NCI-H1436 (cell line): Measurements from ENCODE around the gene RAB19.
A peak's percentile ranks its signal among the peaks of the same experiment; 100 is the strongest.
"Not testable (repeated sequence)": the region's sequence is repeated elsewhere in the genome, so short reads cannot be mapped to it uniquely, and the experiment has no call there.

Source experiments
- DNase-seq: peaks from one replicate; lab custom pipeline; 2025; lab: John Stamatoyannopoulos, UW

RAB19 gene

GRCh38 chr7:140453785-140454656 lies 50.2 kb downstream of the RAB19 start:
- DNase-seq: not testable (repeated sequence)

- DNase-seq: no peak
These were observed 50.8 kb downstream of the RAB19 start for GRCh38 chr7:140454657-140455015.

DNA sequence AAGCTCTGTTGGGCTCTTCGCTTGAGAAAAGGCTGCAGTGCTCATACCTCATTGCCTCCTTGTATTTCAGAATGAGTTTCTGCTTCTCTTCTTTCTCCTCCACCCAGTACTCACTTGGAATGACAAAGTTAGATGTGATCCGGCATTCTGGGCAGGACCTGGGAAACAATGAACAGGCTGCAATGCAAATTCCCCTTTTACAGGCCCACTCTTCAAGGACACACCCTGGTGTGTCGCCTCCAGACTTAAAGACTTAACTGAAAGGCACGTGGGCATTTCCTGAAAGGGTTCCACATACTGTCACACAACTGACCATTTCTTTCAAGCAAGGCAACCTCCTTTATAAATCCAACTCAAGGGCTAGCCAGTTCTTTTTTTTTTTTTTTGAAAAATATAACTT lies 51.9 kb downstream of the RAB19 start:
- DNase-seq: no peak

DNA sequence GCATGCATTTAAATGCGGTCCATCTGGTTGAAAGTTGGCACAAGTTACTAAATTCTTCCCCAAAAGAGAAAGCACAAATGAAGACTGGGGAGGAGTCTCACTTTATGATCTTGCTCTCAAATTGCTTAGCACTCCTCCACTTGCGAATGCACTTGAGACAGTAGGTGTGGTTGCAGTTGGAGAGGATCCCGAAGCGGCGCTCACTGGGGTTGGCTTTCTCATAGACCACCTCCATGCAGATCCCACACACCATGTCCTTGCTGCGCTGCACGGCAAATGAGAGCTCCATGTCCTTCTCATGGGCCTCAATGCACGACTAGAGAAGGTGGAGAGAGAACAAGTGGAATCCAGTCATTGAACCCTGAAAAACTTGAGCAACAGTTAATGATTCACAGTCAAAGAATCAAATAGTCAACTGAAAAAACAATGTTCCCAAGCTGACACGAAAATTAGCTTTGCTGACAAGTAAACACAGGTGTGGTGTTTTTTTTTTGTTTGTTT lies 52.7 kb downstream of the RAB19 start:
- no peak for DNase-seq

- DNase-seq: no peak
These were observed 54.3 kb downstream of the RAB19 start for GRCh38 chr7:140458201-140458600.

GRCh38 chr7:140458916-140459315 lies 55.1 kb downstream of the RAB19 start:
- DNase-seq: no peak

DNA sequence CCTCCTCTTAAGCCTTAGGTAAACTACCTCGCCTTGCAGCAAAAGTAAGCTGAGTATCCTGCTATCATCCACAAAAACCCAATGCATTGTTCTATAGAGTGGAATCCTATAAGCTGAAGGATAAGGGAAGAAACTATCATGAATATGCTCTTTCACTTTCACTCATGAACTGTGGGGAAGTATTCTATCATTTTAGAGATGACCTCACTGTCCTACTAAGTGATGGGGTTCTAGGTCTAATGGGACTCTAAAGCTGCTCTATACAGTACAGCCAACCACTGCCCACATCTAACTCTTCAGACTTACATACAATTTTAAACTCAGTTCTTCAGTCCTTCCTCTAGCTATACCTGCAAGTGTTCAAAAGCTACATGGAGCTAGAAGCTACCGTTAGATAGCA lies 59.3 kb downstream of the RAB19 start:
- no peak for DNase-seq

DNA sequence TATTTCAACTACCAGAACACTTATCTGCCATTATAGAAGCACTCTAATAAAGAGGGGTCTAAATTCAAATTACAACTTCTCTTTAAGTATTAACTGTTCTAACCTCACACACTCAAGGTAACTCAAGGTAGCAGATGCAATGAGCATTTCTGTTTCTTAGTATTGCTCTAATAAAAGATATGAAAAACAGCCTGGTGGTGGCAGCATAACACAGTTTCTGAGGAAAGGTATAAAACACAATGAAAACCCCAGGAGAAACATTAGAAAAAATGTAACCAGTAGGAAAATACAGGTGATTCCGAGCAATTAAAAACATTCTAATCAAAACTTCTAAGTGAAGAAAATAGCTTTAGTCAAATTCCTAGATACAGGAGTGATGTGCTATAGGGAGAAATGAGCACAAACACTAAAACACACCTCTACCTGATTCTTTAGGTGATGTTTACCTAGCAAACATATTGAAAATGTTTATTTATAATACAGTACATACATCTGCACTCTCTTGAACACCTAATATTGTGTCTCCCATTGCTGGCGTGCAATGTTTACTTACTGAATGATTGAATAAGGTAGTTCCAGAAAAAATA lies 72.0 kb downstream of the RAB19 start:
- DNase-seq: peak; percentile 25

- no peak for DNase-seq
These were observed 72.9 kb downstream of the RAB19 start for GRCh38 chr7:140476698-140477261.
